IMR-90 (cell line): ENCODE data around the gene LRRTM3. TPM values are rescaled to one million over a fixed set of nuclear protein-coding genes. Genes with fewer than 3 reads are reported as not detected.

ENCODE experiments used
- ATAC-seq: fragments of 200-7000 bp; cut with Tn5 transposase; 2 replicates; pipeline ENCODE4 v1.9.1; 2020; ENCODE audit warnings: low read depth, mild to moderate bottlenecking, moderate library complexity
- BruUV-seq: library from RNA; stranded (reverse); fragments of 400-500 nt; replicated peaks from 2 replicates; lab custom pipeline; 2021; lab: Mats Ljungman, UMichigan
- CTCF ChIA-PET: fragments of 300-600 bp; formaldehyde crosslinking; extraction: SDS; loops from one replicate; lab custom pipeline; 2021; ENCODE audit warnings: antibody characterized with exemption; lab: Yijun Ruan, JAX
- POLR2A ChIA-PET: fragments of 300-600 bp; sonication (Branson Sonifier 250); formaldehyde crosslinking; loops from one replicate; lab custom pipeline; 2022; ENCODE audit warnings: antibody characterized with exemption; ENCODE audit not compliant: unreplicated experiment; lab: Charles Lee
- DNase-seq: peaks from one replicate; pipeline ENCODE4 v3.0.0; 2013
- H2AFZ ChIP-seq: replicated peaks from 2 replicates; pipeline ENCODE3; 2013; ENCODE audit warnings: low read length, mild to moderate bottlenecking; ENCODE audit not compliant: poor library complexity
- H2AK5ac ChIP-seq: 2 replicates; pipeline ENCODE4 v1.6.1; 2013; ENCODE audit warnings: low read depth, low read length, inconsistent platforms
- H2AK9ac ChIP-seq: replicated peaks from 2 replicates; pipeline ENCODE3; 2013; ENCODE audit warnings: mild to moderate bottlenecking, low read depth, low read length, moderate library complexity; ENCODE audit not compliant: poor library complexity
- H2BK120ac ChIP-seq: 2 replicates; pipeline ENCODE4 v1.6.1; 2013; ENCODE audit warnings: low read depth, low read length, inconsistent platforms
- H2BK15ac ChIP-seq: 3 replicates; pipeline ENCODE4 v1.6.1; 2013; ENCODE audit warnings: low read depth, low read length, inconsistent platforms
- H2BK20ac ChIP-seq: 2 replicates; pipeline ENCODE4 v1.6.1; 2013; ENCODE audit warnings: low read depth, mild to moderate bottlenecking, inconsistent platforms, low read length, moderate library complexity
- H2BK5ac ChIP-seq: 2 replicates; pipeline ENCODE4 v1.6.1; 2013; ENCODE audit warnings: mild to moderate bottlenecking, low read depth, low read length, inconsistent platforms; ENCODE audit not compliant: poor library complexity, severe bottlenecking
- H3K14ac ChIP-seq: replicated peaks from 2 replicates; pipeline ENCODE4 v1.6.1; 2013; ENCODE audit warnings: low read depth, low read length, inconsistent platforms
- H3K18ac ChIP-seq: 2 replicates; pipeline ENCODE4 v1.6.1; 2013; ENCODE audit warnings: low read depth, low read length, control low read depth
- H3K23ac ChIP-seq: 2 replicates; pipeline ENCODE4 v1.6.1; 2013; ENCODE audit warnings: low read depth, low read length, inconsistent platforms
- H3K27ac ChIP-seq: 2 replicates; pipeline ENCODE4 v1.5.1; 2013; ENCODE audit warnings: mild to moderate bottlenecking, control low read depth, low read length; ENCODE audit not compliant: insufficient read depth
- H3K27me3 ChIP-seq: 2 replicates; pipeline ENCODE4 v1.6.1; 2013; ENCODE audit warnings: low read length; ENCODE audit not compliant: control insufficient read depth, insufficient read depth
- H3K36me3 ChIP-seq: 2 replicates; pipeline ENCODE4 v1.6.1; 2013; ENCODE audit warnings: low read length, mixed read lengths; ENCODE audit not compliant: control insufficient read depth, insufficient read depth
- H3K4ac ChIP-seq: 2 replicates; pipeline ENCODE4 v1.6.1; 2013; ENCODE audit warnings: low read depth, low read length, inconsistent platforms
- H3K4me1 ChIP-seq: 2 replicates; pipeline ENCODE4 v1.6.1; 2013; ENCODE audit warnings: low read length, mixed read lengths; ENCODE audit not compliant: control insufficient read depth, insufficient read depth
- H3K4me2 ChIP-seq: 2 replicates; pipeline ENCODE4 v1.6.1; 2013; ENCODE audit warnings: low read depth, mild to moderate bottlenecking, control low read depth, low read length, moderate library complexity
- H3K4me3 ChIP-seq: 2 replicates; pipeline ENCODE4 v1.5.1; 2013; ENCODE audit warnings: low read depth, mild to moderate bottlenecking, control low read depth, low read length, moderate library complexity; ENCODE audit not compliant: insufficient read depth
- H3K56ac ChIP-seq: 2 replicates; pipeline ENCODE4 v1.6.1; 2013; ENCODE audit warnings: low read length, inconsistent platforms; ENCODE audit not compliant: insufficient read depth; ENCODE audit errors: extremely low read depth
- H3K79me1 ChIP-seq, 2 experiments: 2 replicates each; pipeline ENCODE4 v1.6.1; 2013; ENCODE audit warnings: low read length in 2 of 2, inconsistent platforms in 1 of 2, low read depth in 1 of 2
- H3K9ac ChIP-seq: 2 replicates; pipeline ENCODE4 v1.6.1; 2013; ENCODE audit warnings: low read depth, low read length, control low read depth
- H3K9me1 ChIP-seq: 2 replicates; pipeline ENCODE4 v1.6.1; 2013; ENCODE audit warnings: low read length, inconsistent platforms; ENCODE audit not compliant: insufficient read depth
- H3K9me3 ChIP-seq: 2 replicates; pipeline ENCODE4 v1.6.1; 2013; ENCODE audit warnings: low read length; ENCODE audit not compliant: control insufficient read depth, insufficient read depth
- H4K20me1 ChIP-seq: 2 replicates; pipeline ENCODE4 v1.6.1; 2013; ENCODE audit warnings: low read length, inconsistent platforms; ENCODE audit not compliant: insufficient read depth
- H4K5ac ChIP-seq: 2 replicates; pipeline ENCODE4 v1.6.1; 2013; ENCODE audit warnings: mild to moderate bottlenecking, low read depth, low read length, control low read depth
- H4K8ac ChIP-seq, 2 experiments: 2 replicates each; pipeline ENCODE4 v1.6.1; 2013; ENCODE audit warnings: low read depth in 2 of 2, low read length in 2 of 2, control low read depth in 1 of 2, inconsistent platforms in 1 of 2
- H4K91ac ChIP-seq: 2 replicates; pipeline ENCODE4 v1.6.1; 2013; ENCODE audit warnings: low read depth, low read length, inconsistent platforms; ENCODE audit not compliant: insufficient read depth
- BHLHE40 ChIP-seq: fragments of 150-350 bp; IDR thresholded peaks from 2 replicates; pipeline ENCODE4 v1.6.1; 2016; ENCODE audit warnings: mild to moderate bottlenecking, low read depth, low read length
- CEBPB ChIP-seq: IDR thresholded peaks from 2 replicates; pipeline ENCODE4 v1.6.1; 2012; ENCODE audit warnings: low read depth, low read length, improper control_type of control experiment
- CTCF ChIP-seq: conservative IDR thresholded peaks from 2 replicates; pipeline ENCODE4 v1.5.1; 2012; ENCODE audit warnings: mild to moderate bottlenecking, low read depth, low read length, improper control_type of control experiment
- ELK1 ChIP-seq: fragments of 150-350 bp; IDR thresholded peaks from 2 replicates; pipeline ENCODE4 v1.6.1; 2016; ENCODE audit warnings: low read depth, mild to moderate bottlenecking, low read length, moderate library complexity, borderline replicate concordance
- FOS ChIP-seq: fragments of 150-350 bp; IDR thresholded peaks from 2 replicates; pipeline ENCODE4 v1.6.1; 2016; ENCODE audit warnings: low read depth, low read length
- MAFK ChIP-seq: IDR thresholded peaks from 2 replicates; pipeline ENCODE4 v1.6.1; 2012; ENCODE audit warnings: low read depth, low read length, improper control_type of control experiment
- MAZ ChIP-seq: IDR thresholded peaks from 2 replicates; pipeline ENCODE4 v1.6.1; 2012; ENCODE audit warnings: low read depth, mild to moderate bottlenecking, low read length, improper control_type of control experiment, moderate library complexity, borderline replicate concordance
- MXI1 ChIP-seq: IDR thresholded peaks from 2 replicates; pipeline ENCODE4 v1.6.1; 2012; ENCODE audit warnings: low read depth, mild to moderate bottlenecking, low read length, moderate library complexity, borderline replicate concordance
- NFE2L2 ChIP-seq: fragments of 150-350 bp; IDR thresholded peaks from 2 replicates; pipeline ENCODE4 v1.6.1; 2016; ENCODE audit warnings: low read depth, mild to moderate bottlenecking, low read length
- POLR2A ChIP-seq: IDR thresholded peaks from 2 replicates; pipeline ENCODE4 v1.6.1; 2012; ENCODE audit warnings: mild to moderate bottlenecking, low read depth, low read length
- RAD21 ChIP-seq: IDR thresholded peaks from 2 replicates; pipeline ENCODE4 v1.6.1; 2012; ENCODE audit warnings: low read length, improper control_type of control experiment
- RCOR1 ChIP-seq: IDR thresholded peaks from 2 replicates; pipeline ENCODE4 v1.6.1; 2012; ENCODE audit warnings: mild to moderate bottlenecking, low read length, improper control_type of control experiment; ENCODE audit not compliant: insufficient replicate concordance
- RFX5 ChIP-seq: IDR thresholded peaks from 2 replicates; pipeline ENCODE4 v1.8.0; 2012; ENCODE audit warnings: low read depth, mild to moderate bottlenecking, low read length, moderate library complexity
- SMC3 ChIP-seq: fragments of 150-350 bp; IDR thresholded peaks from 2 replicates; pipeline ENCODE4 v1.6.1; 2016; ENCODE audit warnings: low read depth, mild to moderate bottlenecking, antibody characterized with exemption, low read length, moderate library complexity
- USF2 ChIP-seq: fragments of 150-350 bp; IDR thresholded peaks from 2 replicates; pipeline ENCODE4 v1.6.1; 2017; ENCODE audit warnings: mild to moderate bottlenecking, antibody characterized with exemption, low read length, low read depth
- WGBS, 2 experiments: methylation state at CpG; one replicate each; pipeline versions ENCODE4 v1.1.5 to v1.1.7; 2013; ENCODE audit warnings: missing lambda C conversion rate in 2 of 2; ENCODE audit not compliant: insufficient read length in 1 of 2; ENCODE audit errors: extremely low coverage in 2 of 2; 5-methylcytosine and 5-hydroxymethylcytosine counted together
- dilution Hi-C: fragments of 300-500 bp; cut with HindIII; formaldehyde crosslinking; loops from one replicate; pipeline ENCODE4 v1.14.3; 2018; ENCODE audit warnings: low sequenced_read_pairs; ENCODE audit not compliant: unreplicated experiment
- in situ Hi-C: fragments of 300-500 bp; cut with MboI; formaldehyde crosslinking; loops from 3 replicates; pipeline ENCODE4 v1.14.3; 2019; ENCODE audit warnings: low sequenced_read_pairs, inconsistent platforms, mixed read lengths
- intact Hi-C: fragments of 100-400 bp; cut with micrococcal nuclease; formaldehyde crosslinking; loops from 2 replicates; pipeline ENCODE4 v1.10.0; 2022
- polyA plus RNA-seq, 3 experiments: library from polyadenylated mRNA; depleted of rRNA; stranded (reverse); fragments of >200 nt; gene quantifications; 2 replicates each; pipeline ENCODE4 v1.2.3, GENCODE V29; 2012; ENCODE audit warnings: low replicate concordance in 1 of 3
- total RNA-seq: library from RNA; depleted of rRNA; stranded (reverse); fragments of >200 nt; gene quantifications from 2 replicates; pipeline ENCODE4 v1.2.3, GENCODE V29; 2012

LRRTM3 gene
- total and polyA plus RNA-seq, 2 of the 4 experiments (the other 2 are of a cell fraction): under 0.01 TPM; not detected in 1

GRCh38 chr10:66924674-66925345 is 1.0 kb upstream of the LRRTM3 start:
- Histone ChIP-seq H3K4ac (no peak overlapping the region), H2AK9ac (no peak overlapping the region), H4K20me1 (no peaks in the 10 kb centered on the region), H2AK5ac (no peak overlapping the region), H2BK5ac (no peak overlapping the region), H3K4me3 (no peak overlapping the region), H3K27me3 (peaks cover 14% of the 10 kb centered on the region), H3K9ac (no peak overlapping the region), H3K9me3 (no peaks in the 10 kb centered on the region), H3K4me2 (no peak overlapping the region), H3K23ac (no peak overlapping the region), H3K79me1 (no peaks in the 10 kb centered on the region), H2BK15ac (no peak overlapping the region), H2BK120ac (no peak overlapping the region), H3K4me1 (no peaks in the 10 kb centered on the region), H4K8ac (no peak overlapping the region), H3K14ac (no peak overlapping the region), H4K91ac (no peak overlapping the region), H3K27ac (no peak overlapping the region), H3K18ac (no peak overlapping the region), H3K9me1 (no peaks in the 10 kb centered on the region), H2BK20ac (no peak overlapping the region), H3K36me3 (no peaks in the 10 kb centered on the region), H3K56ac (no peak overlapping the region), H4K5ac (no peak overlapping the region), H2AFZ (no peak overlapping the region)
- DNase-seq (no peak), ATAC-seq (no peak)
- CTCF ChIA-PET: interaction anchor here (0.8 to 1.2 kb wide), 5 partner anchors 8 to 34 kb away, joined by 3 to 4 read pairs (median 4); no protein-coding TSS in a partner anchor
- dilution Hi-C loops (no loop called here), intact Hi-C loops (no loop called here), in situ Hi-C loops (loop anchor here (25.0 kb wide), 1 partner anchor 587 kb away; no protein-coding TSS in a partner anchor)
- TF ChIP-seq RCOR1: no peak
- no peak for TF ChIP-seq NFE2L2
- TF ChIP-seq RFX5: no peak
- TF ChIP-seq MAFK: no peak
- TF ChIP-seq POLR2A: no peak
- TF ChIP-seq FOS: no peak
- TF ChIP-seq USF2: no peak
- TF ChIP-seq MXI1: no peak
- TF ChIP-seq CEBPB: no peak
- TF ChIP-seq CTCF: no peak
- no peak for TF ChIP-seq MAZ
- no peak for TF ChIP-seq RAD21
- no peak for TF ChIP-seq ELK1
- no peak for TF ChIP-seq BHLHE40
- no peak for TF ChIP-seq SMC3
- no TSS peak for BruUV-seq
- POLR2A ChIA-PET: interaction anchor here (0.6 kb wide), 2 partner anchors 97 to 524 kb away, joined by 3 to 4 read pairs; no protein-coding TSS in a partner anchor
- WGBS, 2 experiments: no CpG with 5 or more reads among the region's 10 CpGs
